Left lung (tissue), 10 donors: ENCODE data around the gene TCP11L1. TPM values are rescaled to one million over a fixed set of nuclear protein-coding genes. Genes with fewer than 3 reads are reported as not detected.
A peak's percentile ranks its signal among the peaks of the same experiment; 100 is the strongest.

Experiments
- ATAC-seq: fragments of 200-7000 bp; cut with Tn5 transposase; one replicate; pipeline ENCODE4 v1.9.1; 2020; ENCODE audit warnings: moderate library complexity
- DNase-seq, 4 donors: peaks; one replicate each; pipeline ENCODE4 v3.0.0-alpha.2; 2013 to 2020
- H3K27ac ChIP-seq, 2 donors: fragments of 200-600 bp; sonication (generic) in 1 of 2; one replicate each; pipeline versions ENCODE4 v1.5.0 to v1.8.0; 2020 to 2021
- H3K27me3 ChIP-seq, 2 donors: fragments of 200-600 bp; sonication (generic) in 1 of 2; one replicate each; pipeline versions ENCODE4 v1.5.0 to v1.8.0; 2020 to 2021
- H3K36me3 ChIP-seq, 2 donors: fragments of 200-600 bp; sonication (generic) in 1 of 2; one replicate each; pipeline versions ENCODE4 v1.5.0 to v1.8.0; 2020 to 2021
- H3K4me1 ChIP-seq, 2 donors: fragments of 200-600 bp; one replicate each; pipeline ENCODE4 v1.8.0; 2021
- H3K4me3 ChIP-seq, 2 donors: fragments of 200-600 bp; sonication (generic) in 1 of 2; one replicate each; pipeline versions ENCODE4 v1.5.0 to v1.8.0; 2020 to 2021; ENCODE audit warnings: mild to moderate bottlenecking in 1 of 2
- H3K9me3 ChIP-seq, 2 donors: fragments of 200-600 bp; sonication (generic) in 1 of 2; one replicate each; pipeline versions ENCODE4 v1.5.0 to v1.8.0; 2020 to 2021
- CTCF ChIP-seq, 2 donors: fragments of 200-600 bp; sonication (generic) in 1 of 2; IDR thresholded peaks; one replicate each; pipeline versions ENCODE4 v1.5.0 to v1.8.0; 2021; ENCODE audit warnings: antibody characterized with exemption in 2 of 2
- intact Hi-C, 2 donors: fragments of 100-400 bp; cut with DNase I; formaldehyde crosslinking; loops; one replicate each; pipeline versions ENCODE4 v1.11.2 to v1.14.2; 2022
- polyA plus RNA-seq, 6 donors: library from polyadenylated mRNA; unstranded; fragments of 120-200 nt; gene quantifications; one replicate each; pipeline ENCODE4 v1.2.1, GENCODE V29; 2013; ENCODE audit not compliant: insufficient read length in 6 of 6
- total RNA-seq, 2 donors: library from RNA; stranded (reverse); fragmentation: NEBNext Ultra II Directional; extraction: Animal tissue kit (Norgen Biotek cat#: 25700); gene quantifications; one replicate each; pipeline ENCODE4 v1.2.1, GENCODE V29; 2021
- donor health status: DM: no; HTN: yes; CAD: no.
- donor health status: DM: no; HTN: no; CAD: no.

TCP11L1 gene
- total and polyA plus RNA-seq, 8 donors, result 13.9 to 25.9 (median 15.6) TPM

- no peak for TF ChIP-seq CTCF (IDR thresholded peaks at IDR 0.05)
- peaks cover 0 to 26% of the 10 kb centered on the region in 2 donors for H3K4me1 ChIP-seq
- H3K27ac ChIP-seq, result peak overlapping the region in 1 of 2 donors; percentile 82
- no peaks in the 10 kb centered on the region for H3K9me3 ChIP-seq
- no peaks in the 10 kb centered on the region for H3K27me3 ChIP-seq
- intact Hi-C loops, result no loop called here
- ATAC-seq (no peak), DNase-seq (no peak)
- H3K4me3 ChIP-seq, result no peak overlapping the region
- H3K36me3 ChIP-seq, result peaks cover 0 to 75% of the 10 kb centered on the region in 2 donors
These were observed 25.5 kb downstream of the TCP11L1 start for GRCh38 chr11:33064866-33065265.

DNA sequence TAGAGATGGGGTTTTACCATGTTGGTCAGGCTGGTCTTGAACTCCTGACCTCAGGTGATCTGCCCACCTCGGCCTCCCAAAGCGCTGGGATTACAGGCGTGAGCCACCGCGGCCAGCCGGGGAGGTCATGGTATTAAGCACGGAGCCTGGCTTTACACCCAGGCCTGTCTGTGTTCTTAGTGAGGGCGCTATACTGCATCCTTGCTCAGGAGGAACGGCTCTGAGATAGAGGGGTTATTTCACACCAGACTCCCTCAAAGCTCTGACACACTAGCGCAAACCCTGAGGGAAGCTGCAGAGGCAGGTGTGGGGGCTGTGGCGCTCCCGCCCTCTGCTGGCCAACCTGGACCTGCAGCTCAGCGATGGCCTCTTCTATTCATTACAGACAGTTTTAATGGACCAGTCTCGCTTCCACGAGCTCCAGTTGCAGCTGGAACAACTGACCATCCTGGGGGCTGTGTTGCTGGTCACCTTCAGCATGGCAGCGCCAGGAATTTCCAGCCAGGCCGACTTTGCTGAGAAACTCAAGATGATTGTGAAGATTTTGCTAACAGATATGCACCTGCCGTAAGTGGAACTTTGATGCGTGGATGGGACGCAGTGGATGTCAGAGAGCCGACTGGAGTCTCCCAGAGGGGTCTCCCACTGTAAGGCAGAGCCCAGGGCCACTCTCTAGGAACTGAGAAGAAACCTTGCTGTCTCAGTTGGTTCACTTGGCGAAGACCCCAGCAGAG, 26.2 kb downstream of the TCP11L1 start:
- ATAC-seq, result peak; percentile 95
- H3K36me3 ChIP-seq, result peaks cover 0 to 74% of the 10 kb centered on the region in 2 donors

GRCh38 chr11:33067294-33067693, 27.9 kb downstream of the TCP11L1 start:
- Histone ChIP-seq H3K36me3 (peaks cover 0 to 74% of the 10 kb centered on the region in 2 donors), H3K27ac (no peak overlapping the region), H3K4me1 (peaks cover 0 to 26% of the 10 kb centered on the region in 2 donors), H3K9me3 (no peaks in the 10 kb centered on the region), H3K27me3 (no peaks in the 10 kb centered on the region), H3K4me3 (no peak overlapping the region)
- no peak for DNase-seq
- TF ChIP-seq CTCF (IDR thresholded peaks at IDR 0.05), result no peak
- no peak for ATAC-seq
- intact Hi-C loops, result loop anchor here in 1 of 2 donors (2.0 kb wide), 1 partner anchor 106 kb away; no protein-coding TSS in a partner anchor

More for the DNA sequence above, 26.2 kb downstream of the TCP11L1 start:
- Histone ChIP-seq H3K4me1 (peaks cover 0 to 26% of the 10 kb centered on the region in 2 donors), H3K4me3 (no peak overlapping the region), H3K27me3 (no peaks in the 10 kb centered on the region), H3K9me3 (no peaks in the 10 kb centered on the region), H3K27ac (no peak overlapping the region)
- TF ChIP-seq CTCF (IDR thresholded peaks at IDR 0.05), result peak; percentile 80 to 85
- DNase-seq, result peak; percentile 34 to 90 (median 64)
- intact Hi-C loops, result loop anchor here in 1 of 2 donors (2.0 kb wide), 1 partner anchor 105 kb away; no protein-coding TSS in a partner anchor

DNA sequence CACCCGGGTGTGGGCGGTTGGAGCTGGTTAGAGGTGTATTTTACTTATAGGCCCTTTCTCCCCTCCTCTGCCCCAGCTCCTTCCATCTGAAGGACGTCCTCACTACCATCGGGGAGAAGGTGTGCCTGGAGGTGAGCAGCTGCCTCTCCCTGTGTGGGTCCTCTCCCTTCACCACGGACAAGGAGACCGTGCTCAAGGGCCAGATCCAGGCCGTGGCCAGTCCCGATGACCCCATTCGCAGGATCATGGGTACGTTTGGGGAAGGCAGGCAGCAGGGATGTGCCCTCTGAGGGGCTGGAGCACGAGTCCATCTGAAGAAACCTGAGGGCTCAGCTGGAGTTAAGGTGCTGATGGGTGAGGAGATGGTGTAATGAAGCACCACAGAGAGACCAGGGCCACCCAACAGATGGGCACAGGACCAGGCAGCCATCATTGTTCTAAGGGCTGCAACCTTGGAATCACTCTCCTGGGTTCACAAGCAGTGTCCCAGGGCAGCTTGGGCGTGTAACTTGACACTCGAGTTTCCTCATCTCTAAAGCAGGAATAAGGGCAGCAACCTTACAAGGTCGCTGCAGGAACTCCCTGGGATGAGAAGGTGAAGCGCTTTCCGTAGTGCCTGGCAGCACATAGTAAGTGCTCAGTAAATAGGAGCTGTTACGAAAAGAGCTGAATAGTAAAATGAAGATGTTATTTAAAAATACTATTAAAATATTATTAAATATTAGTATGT, 29.4 kb downstream of the TCP11L1 start:
- DNase-seq, result no peak
- H3K27me3 ChIP-seq, result no peaks in the 10 kb centered on the region
- H3K9me3 ChIP-seq, result no peaks in the 10 kb centered on the region
- intact Hi-C loops, result no loop called here
- no peak overlapping the region for H3K27ac ChIP-seq
- ATAC-seq, result no peak
- peaks cover 0 to 80% of the 10 kb centered on the region in 2 donors for H3K36me3 ChIP-seq
- TF ChIP-seq CTCF (IDR thresholded peaks at IDR 0.05), result no peak
- no peak overlapping the region for H3K4me3 ChIP-seq
- peaks cover 0 to 15% of the 10 kb centered on the region in 2 donors for H3K4me1 ChIP-seq

DNA sequence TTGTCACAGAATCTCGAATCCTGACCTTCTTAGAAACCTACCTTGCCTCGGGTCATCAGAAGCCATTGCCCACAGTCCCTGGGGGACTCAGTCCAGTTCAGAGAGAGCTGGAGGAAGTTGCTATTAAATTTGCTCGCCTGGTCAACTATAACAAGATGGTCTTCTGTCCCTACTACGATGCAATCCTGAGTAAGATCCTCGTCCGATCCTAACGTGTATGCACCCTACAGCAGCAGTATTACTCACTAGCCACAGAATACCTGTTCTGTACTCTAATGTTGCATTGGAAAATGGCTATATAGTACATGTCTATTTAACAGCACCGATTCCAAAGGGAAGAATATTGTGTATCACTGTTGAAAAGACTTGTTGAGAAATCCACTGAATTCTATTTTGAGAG, 33.1 kb downstream of the TCP11L1 start:
- no peaks in the 10 kb centered on the region for H3K9me3 ChIP-seq
- H3K4me1 ChIP-seq, result no peaks in the 10 kb centered on the region
- DNase-seq (no peak), ATAC-seq (no peak)
- intact Hi-C loops, result no loop called here
- no peak overlapping the region for H3K4me3 ChIP-seq
- H3K27ac ChIP-seq, result no peak overlapping the region
- TF ChIP-seq CTCF (IDR thresholded peaks at IDR 0.05), result no peak
- peaks cover 0 to 99% of the 10 kb centered on the region in 2 donors for H3K36me3 ChIP-seq
- H3K27me3 ChIP-seq, result no peaks in the 10 kb centered on the region
